DMS 273 (cell line): ENCODE results near the gene CES5A.
A peak's percentile ranks its signal among the peaks of the same experiment; 100 is the strongest.
"Not testable (repeated sequence)": the region's sequence is repeated elsewhere in the genome, so short reads cannot be mapped to it uniquely, and the experiment has no call there.

ENCODE experiments used
- DNase-seq: peaks from one replicate; lab custom pipeline; 2025; ENCODE audit not compliant: unreplicated experiment; lab: John Stamatoyannopoulos, UW

CES5A gene, protein sequence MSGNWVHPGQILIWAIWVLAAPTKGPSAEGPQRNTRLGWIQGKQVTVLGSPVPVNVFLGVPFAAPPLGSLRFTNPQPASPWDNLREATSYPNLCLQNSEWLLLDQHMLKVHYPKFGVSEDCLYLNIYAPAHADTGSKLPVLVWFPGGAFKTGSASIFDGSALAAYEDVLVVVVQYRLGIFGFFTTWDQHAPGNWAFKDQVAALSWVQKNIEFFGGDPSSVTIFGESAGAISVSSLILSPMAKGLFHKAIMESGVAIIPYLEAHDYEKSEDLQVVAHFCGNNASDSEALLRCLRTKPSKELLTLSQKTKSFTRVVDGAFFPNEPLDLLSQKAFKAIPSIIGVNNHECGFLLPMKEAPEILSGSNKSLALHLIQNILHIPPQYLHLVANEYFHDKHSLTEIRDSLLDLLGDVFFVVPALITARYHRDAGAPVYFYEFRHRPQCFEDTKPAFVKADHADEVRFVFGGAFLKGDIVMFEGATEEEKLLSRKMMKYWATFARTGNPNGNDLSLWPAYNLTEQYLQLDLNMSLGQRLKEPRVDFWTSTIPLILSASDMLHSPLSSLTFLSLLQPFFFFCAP

DNA sequence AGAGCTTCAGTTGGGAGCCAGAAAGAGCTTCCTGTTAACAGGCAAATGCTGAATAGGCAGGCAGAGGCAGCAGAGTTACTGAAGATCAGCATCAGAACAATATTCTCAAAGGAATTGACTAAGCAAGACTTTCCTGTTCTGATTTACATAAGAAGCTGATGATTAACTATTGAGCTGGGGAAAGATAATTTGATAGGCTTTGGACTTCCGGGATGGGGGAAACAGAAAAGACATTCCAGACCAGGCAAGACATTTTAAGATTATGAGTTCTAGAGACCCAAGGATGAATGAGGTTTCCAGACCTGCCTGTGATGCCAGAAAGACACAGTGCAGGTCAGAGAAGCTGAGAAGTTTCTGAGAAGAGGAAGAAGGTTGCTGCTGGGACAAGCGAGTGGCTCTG, at the start of gene CES5A:
CES5A (minus strand) TSS at position 101 of the 400 bp plus-strand sequence. CDS start 152 bp downstream, outside the sequence.
- DNase-seq: no peak

DNA sequence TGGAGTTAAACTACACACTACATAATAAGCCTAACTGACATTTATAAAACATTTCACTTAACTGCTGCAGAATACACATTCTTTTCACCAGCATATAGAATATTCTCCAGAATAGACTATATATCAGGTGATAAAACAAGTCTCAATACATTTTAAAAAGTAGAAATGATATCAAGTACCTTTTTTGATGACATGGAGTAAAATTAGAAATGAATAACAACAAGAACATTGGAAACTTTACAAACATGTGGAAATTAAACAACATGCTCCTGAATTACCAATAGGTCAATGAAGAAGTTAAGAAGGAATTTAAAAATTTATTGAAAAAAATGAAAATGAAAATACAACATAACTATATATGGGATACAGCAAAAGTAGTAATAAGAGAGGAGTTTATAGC, 47.5 kb upstream of the CES5A start:
- DNase-seq: no peak

DNA sequence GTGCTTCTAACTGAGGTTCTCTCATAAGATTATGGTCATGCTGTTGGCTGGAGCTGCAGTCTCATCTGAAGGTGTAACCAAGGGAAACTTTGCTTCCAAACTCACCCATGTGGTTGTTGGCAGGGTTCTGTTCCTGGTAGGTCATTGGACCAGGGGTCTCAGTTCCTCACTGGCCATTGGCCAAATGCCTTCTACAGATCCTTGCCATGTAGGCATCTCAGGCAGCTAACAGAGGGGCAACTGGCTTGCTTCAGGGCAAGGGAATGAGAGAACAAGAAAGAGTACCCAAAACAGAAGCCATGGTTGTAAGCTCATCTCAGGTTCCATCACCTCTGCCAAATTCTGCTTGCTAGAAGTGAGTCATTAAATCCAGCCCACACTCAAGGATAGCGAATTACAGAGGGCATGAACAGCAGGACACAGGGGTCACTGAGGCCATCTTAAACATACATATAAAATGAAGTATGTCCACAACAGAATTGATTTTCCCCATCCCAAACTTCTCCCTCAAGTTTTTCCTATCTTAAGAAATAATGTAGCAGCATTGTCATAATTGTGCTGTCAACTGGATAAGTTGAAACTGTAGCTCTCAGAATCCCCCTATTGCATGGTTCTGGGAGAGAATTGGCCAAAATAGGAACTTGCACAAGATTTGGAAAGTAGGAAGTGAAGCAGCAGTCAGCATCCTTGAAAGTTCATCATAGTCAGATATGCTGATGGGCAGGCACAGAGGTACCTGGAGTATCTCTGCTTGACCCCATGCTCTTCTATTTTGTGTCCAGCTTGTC, 42.4 kb upstream of the CES5A start:
- peak; percentile 33 for DNase-seq

DNA sequence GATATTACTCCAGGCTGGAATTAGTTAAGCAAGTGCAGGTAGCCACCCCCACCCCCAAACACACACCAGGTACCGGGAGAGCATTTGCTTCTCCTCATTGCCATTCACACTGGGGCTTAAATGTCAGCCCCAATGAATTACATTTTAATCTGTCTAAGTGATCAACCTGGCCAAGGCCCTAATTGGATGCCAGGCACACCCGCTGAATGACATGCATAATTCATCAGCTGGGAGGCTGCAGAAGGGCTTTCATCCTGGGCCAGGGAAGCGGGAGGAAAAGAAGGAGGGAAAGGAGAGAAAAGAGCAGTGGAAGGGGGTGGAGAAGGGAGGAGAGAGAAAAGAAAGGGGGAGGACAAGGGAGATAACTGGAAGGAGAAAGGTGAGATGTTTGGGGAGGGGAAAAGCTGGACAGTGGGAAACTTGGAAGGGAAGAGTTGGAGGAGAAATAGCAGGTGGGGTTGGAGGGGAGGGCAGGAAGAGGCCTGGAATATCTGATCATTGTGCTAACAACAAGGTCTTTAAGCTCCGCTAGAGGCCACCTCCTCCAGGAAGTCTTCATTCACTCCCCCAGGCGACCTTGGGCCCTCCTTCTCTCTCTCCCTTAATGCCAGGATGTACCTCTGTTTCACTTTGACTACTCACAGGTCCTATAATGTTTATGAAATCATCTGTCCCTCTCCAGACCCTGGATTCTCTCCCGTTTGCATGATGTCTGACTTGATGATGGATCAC, 40.1 kb upstream of the CES5A start:
- DNase-seq: peak; percentile 81

DNA sequence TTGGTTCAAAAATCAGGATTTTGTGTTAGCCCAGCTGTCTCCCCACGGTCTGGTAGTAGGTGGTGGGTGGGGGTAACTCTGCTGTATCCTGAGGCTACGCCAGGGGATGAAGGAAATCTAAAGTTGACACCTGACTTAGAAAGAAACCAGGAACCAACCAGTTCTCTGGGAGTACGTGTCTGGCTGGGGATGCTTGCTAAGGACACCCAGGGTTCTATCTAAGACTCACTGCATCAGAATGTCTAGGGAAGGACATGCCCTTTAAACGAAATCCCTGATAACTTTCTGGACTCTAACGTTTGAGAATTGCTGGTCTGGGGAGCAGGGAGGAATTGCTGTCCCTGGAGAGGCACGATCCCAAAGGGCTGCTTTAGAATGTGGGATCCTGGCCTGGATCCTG, 39.2 kb upstream of the CES5A start:
- no peak for DNase-seq

DNA sequence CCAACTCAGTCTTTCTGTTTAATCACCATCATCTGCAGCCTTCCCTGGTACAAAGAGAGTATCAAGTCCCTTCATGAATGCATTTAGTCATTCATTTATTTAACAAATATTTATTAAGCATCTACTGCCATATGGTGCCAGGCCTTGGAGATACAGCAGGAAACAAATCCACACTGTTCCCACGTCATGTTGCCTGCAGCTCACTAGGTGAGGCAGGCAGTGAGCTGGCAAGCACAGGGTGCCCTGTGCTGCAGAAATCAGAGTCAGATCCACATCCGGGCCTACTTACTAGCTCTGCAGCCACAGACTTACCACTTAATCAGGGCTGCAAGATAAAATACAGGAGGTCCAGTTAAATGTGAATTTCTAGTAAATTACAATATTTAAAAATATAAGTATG, 38.5 kb upstream of the CES5A start:
- peak; percentile 74 for DNase-seq

DNA sequence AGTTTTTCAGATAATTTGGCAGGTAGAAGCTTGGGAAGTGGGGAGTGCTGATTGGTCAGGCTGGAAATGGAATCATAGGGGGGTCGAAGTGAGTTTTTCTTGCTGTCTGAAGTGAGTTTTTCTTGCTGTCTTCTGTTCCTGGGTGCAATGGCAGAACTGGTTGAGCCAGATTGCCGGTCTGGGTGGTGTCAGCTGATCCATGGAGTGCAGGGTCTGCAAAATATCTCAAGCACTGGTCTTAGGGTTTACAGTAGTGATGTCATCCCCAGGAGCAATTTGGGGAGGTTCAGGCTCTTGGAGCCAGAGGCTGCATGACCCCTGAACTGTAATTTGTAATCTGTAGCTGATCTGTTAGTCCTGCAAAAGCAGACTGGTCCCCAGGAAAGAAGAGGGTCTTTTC, 37.9 kb upstream of the CES5A start:
- DNase-seq: not testable (repeated sequence)

DNA sequence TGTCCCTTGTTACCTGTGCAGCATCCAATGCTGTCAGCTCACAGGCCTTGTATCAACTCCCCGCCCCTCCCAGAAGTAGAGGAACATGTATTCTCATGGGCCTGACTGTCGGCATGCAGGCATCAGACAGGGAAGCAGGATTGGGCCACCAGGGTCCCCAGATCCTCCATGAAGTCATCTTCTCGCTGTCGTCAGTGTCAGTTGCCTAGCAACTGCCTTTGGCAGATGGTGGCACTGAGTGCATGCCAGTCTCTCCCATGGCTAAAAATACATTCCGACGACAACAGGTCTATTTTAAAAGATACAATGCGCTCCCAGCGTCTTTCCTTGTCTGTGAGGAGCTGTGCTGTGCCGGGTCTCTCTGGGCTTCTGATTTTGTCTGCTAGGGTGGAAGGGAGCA, 36.8 kb upstream of the CES5A start:
- peak; percentile 85 for DNase-seq

DNA sequence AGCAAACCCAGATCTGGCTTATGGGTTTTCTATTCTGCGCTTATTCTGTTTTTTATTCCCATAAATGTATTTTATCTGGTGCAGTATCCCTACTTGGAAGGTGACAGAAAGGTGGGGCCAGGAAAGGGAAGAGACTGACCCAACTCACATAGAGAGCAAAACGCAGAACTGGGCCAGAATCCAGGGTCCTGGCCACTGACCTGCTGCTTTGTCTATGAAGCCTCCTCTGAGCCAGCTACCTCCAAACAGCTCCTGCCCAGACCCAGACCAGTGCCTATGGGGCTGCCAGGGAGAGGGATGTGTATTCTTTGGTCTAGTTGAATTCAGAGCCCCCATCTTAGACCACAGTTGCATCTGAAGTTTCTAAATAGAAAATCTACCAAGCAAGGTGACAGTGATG, 36.4 kb upstream of the CES5A start:
- no peak for DNase-seq

DNA sequence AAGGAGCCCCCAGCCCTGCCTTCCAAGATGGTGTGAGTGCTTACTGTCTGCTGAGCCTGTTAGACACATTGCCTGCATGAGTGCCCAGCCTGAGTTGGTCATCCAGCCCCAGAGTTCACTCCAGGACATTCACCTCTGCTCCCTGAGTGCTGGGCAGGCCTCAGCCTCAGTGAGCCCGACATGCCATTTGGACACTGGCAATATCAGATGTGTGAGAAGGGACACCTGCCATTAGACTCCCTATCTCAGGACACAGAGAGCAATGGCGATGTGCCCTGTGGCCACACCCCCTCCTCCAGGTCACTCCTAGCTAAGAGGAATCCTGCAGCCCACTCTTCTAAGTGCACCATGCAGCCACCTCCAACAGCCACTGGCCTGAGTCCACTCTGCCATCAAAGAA, 34.7 kb upstream of the CES5A start:
- DNase-seq: no peak

DNA sequence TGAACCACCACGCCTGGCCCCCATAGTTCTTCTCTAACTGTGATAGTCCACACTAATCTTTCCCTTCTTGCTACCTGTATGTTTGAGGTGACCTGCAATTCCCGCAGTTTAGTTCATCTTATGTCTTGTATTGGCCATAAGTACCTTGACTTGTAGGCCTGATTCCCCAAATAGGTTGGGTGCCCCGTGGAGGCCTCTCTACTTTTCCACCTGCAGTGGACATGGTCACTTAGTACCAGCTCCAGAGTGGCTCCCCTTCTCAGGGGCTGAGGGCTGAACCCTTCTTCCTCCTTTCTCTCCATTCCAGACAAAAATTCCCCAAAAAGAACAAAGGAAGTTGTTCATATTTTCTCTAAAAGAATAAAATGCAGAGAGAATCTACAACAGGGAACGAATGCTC, 33.5 kb upstream of the CES5A start:
- no peak for DNase-seq

DNA sequence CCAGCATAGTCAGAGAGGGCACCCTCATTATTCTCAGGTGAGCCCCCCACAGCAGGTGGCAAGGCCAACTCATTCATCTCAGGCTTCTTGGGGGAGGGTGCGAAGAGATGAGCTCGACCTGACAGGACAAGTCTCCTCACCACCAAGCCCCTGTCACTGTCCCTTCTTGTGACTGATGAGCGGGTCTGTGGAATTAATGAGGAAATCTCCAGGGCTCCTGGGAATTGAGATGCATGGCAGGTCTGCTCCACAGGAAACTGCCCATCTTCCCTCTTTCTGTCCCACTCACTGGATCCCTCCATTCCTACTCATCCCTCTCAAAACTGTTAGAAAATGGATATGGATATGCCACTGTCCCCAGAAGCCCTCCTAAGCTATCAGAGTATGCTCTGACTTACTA, 32.5 kb upstream of the CES5A start:
- no peak for DNase-seq

DNA sequence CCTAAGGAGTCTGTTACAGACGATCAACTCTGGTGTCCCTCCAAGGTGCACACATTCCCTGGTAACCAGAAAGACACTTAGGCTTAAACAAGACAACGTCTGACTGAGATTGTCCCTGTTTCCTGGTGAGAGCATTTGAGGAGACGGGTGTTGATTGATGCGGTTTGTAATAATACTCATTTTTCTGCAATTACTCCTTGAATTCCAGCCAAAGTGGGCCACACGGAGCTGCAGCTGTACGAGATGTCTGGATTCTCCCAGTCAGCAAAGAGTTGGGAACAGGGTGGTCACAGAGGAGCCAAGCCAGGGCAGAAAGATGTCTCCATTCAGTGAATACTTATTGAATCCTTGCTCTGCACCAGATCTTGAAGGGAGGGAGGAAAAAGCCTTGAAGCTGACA, 30.9 kb upstream of the CES5A start:
- DNase-seq: no peak

DNA sequence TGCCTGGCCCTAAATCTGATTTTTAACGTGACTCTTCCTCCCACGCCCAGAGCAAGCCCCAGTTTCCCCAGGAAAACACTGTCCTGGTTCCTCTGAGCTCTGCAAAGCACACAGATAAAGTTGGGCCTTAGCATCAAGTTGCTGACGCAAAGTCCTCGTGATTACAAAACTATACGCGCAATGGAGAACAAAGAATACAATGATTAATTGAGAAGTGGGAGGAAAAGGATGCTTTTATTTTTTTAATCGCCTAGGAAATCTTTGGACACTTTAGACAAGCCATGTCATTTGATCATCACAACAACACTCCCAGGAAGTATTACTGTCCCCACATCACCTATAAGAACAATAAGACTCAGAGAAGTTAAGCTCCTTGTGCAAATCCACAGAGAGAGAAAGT, 30.5 kb upstream of the CES5A start:
- no peak for DNase-seq

DNA sequence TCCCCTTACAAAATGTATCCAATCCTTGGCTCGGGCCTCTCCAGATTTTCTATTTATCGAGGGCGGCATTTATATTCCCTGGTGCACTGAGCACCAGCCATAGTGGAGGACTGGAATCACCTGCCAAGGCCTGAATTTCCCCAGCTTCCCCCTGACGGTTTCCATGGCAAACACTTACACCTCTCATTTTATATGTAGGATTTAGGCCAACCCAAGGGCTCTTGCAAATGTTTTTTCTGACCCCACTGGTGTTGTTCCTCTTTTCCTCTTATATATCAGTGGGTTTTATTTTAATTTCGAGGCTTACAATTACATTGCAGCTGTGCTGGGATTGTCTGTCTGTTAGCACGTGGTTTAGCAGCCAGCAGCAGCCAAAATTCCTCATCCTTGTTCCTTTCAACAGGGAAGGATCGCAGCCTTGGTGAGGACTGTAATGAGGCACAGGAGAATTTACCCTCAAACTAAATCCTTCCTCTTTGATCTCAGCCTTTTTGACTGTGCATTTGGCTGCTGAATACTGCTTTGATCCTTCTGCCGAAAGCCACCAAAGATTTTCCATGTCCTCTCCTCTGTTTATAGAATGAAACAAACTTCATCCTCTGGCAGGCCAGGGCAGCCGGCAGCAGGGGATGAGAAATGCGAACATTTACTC, 26.5 kb upstream of the CES5A start:
- no peak for DNase-seq

DNA sequence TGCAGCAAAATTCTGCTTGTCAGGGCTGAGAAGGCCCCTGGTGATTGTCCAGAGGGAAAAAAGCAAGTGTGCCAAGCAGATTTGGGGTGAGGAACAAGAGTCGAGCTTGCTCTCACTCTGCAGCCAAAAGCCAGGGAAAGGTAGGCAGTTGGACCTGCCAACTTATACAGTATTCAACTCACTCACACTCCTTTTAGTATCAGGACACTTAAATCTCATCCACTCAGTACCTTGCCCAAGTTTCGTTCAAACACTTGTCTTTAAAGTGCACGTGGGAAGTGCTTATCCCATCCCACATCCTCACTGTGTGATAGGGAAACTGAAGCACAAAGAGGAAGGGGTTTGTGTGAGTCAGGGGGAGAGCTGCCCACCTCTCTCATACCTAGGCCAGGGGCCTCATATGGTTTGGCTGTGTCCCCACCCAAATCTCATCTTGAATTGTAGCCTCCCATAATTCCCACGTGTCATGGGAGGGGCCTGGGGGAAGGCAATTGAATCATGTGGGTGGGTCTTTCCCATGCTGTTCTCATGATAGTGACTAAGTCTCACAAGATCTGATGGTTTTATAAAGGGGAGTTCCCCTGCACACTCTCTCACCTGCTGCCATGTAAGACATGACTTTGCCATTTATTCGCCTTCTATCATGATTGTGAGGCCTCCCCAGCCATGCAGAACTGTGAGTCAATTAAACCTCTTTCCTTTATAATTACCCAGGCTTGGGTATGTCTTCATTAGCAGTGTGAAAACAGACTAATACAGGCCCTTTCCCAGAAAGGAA, 25.6 kb upstream of the CES5A start:
- no peak for DNase-seq

DNA sequence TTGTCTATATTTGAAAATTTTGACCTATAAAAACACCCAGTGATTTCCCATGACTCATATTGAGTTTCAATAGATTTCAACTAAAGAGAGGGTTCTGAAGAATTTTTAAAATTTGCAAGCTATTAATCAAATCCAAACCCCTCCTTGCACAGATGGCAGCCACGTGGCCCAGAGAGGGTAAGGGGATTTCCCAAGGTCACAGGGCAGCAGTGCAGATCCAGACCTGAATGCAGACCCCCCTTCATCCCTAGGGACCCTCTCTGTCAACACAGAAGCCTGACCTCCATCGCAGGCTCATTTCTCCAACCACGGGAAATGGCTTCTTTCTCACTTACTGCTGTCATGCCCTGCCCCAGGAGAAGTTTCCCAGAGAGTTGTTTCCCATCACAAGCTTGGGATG, 24.7 kb upstream of the CES5A start:
- DNase-seq: no peak

DNA sequence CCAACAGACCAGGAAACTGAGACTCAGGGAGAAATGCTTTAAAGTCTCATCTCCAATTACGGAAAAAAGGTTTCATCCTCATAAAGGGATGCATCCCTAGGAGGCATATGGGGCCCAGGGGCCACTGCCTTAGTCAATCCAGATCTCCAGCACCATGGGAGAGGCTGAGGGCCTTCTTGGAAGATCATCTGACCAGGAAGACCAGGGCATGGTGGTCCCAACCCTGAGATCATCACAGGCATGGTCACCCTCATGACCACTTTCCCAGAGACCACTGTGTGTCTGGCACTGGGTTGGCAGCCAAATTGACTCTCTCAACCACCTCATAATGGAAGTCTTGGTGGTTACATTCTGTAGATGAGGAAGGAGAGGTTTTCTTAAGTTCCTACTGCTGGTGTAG, 23.4 kb upstream of the CES5A start:
- no peak for DNase-seq

DNA sequence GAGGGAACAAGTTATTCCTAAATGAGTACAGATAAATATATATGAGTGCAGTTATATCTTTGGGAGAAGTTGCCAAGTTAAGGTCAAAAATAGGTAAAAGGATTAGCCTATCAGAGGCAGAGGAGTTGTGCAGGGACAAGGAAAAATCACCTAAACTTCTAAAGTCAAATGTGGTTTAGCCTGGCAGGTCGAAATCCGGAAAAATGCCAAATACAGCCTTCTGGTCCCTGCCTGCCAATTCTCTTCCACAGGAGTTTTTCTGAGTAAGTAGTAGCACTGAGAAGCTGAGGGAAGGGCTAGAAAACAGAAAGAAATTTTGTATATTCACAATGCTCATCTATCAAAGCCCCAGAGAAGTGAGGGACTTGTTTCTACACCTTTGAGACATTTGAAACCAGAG, 17.6 kb upstream of the CES5A start:
- DNase-seq: no peak

DNA sequence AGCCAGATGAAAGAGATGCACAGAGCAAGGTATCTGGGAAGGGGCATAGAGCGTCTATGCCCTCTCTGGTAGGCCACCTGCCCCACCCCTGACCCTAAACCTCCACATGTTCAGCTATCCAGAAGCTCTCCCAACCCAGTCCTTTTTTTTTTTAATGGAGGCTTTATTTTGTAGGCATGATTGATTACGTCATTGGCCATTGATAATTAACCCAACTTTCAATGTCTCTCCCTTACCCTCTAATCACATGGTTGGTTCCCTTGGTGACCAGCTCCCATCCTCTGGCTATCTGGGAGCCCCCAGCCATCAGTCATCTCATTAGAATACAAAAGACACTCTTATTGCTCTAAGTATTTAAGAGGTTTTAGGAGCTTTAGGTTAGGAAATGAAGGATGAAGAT, 14.3 kb upstream of the CES5A start:
- no peak for DNase-seq
